ENCODE data around the gene BICRAL. TPM values are rescaled to one million over a fixed set of nuclear protein-coding genes. Genes with fewer than 3 reads are reported as not detected.
A peak's percentile ranks its signal among the peaks of the same experiment; 100 is the strongest.
"Not testable (repeated sequence)": the region's sequence is repeated elsewhere in the genome, so short reads cannot be mapped to it uniquely, and the experiment has no call there.

BICRAL gene
- total RNA-seq (6.4 TPM), polyA plus RNA-seq (6.7 TPM)
- long read RNA-seq, donor 1, result 0 reads
- long read RNA-seq, donor 2, result 0 reads
- long read RNA-seq, donor 3, result 0 reads
- long read RNA-seq, donor 4, result 0 reads
- long read RNA-seq, donor 5, partial matches to known transcripts, result 0 of 7 reads
- long read RNA-seq, donor 5, other reads (novel, unspliced or antisense), result 7 of 7 reads
- long read RNA-seq, donor 6, result 0 reads
- long read RNA-seq, donor 7, result 0 reads
- long read RNA-seq, donor 8, result 0 reads
- long read RNA-seq, donor 9, result 0 reads
- long read RNA-seq, donor 10, result 0 reads

GRCh38 chr6:42781796-42782688 lies at the start of gene BICRAL:
Gene BICRAL (plus strand): TSS chr6:42782052. CDS start chr6:42822023, 39,971 bp downstream.
- peaks cover 6 to 17% of the 10 kb centered on the region in 2 donors for H3K4me1 ChIP-seq (ENCODE audit: control insufficient read depth in 2 of 2, insufficient read depth in 2 of 2, low read length in 2 of 2)
- H3K9me3 ChIP-seq (ENCODE audit: control insufficient read depth in 2 of 2, insufficient read depth in 1 of 2, low read length in 1 of 2), result no peaks in the 10 kb centered on the region
- peak within 1 kb of the TSS; percentile 94 to 100 for H3K27ac ChIP-seq (ENCODE audit: low read depth in 1 of 2, low read length in 1 of 2)
- peak within 1 kb of the TSS; percentile 74 to 98 for H3K4me3 ChIP-seq (ENCODE audit: low read length in 2 of 2)
- DNase-seq (ENCODE audit: low read depth in 6 of 9, low spot score in 9 of 9), result peak in 8 of 9 donors; percentile 43 to 82 (median 50)
- no peaks in the 10 kb centered on the region for H3K27me3 ChIP-seq (ENCODE audit: control insufficient read depth in 2 of 2, insufficient read depth in 1 of 2, low read length in 1 of 2)
- under 1% methylated on average over 68 of the region's 70 CpGs for WGBS
- H3K36me3 ChIP-seq (ENCODE audit: control insufficient read depth in 2 of 2, insufficient read depth in 2 of 2, low read length in 1 of 2), result peaks cover 0 to 2% of the 10 kb centered on the region in 2 donors

GRCh38 chr6:42733867-42734481 lies 47.9 kb upstream of the BICRAL start:
- WGBS, result 95% methylated on average over 13 of the region's 13 CpGs
- H3K36me3 ChIP-seq (ENCODE audit: control insufficient read depth in 2 of 2, insufficient read depth in 2 of 2, low read length in 1 of 2); H3K27me3 ChIP-seq (ENCODE audit: control insufficient read depth in 2 of 2, insufficient read depth in 1 of 2, low read length in 1 of 2); H3K27ac ChIP-seq (ENCODE audit: low read depth in 1 of 2, low read length in 1 of 2); H3K4me1 ChIP-seq (ENCODE audit: control insufficient read depth in 2 of 2, insufficient read depth in 2 of 2, low read length in 2 of 2); H3K4me3 ChIP-seq (ENCODE audit: low read length in 2 of 2); H3K9me3 ChIP-seq (ENCODE audit: control insufficient read depth in 2 of 2, insufficient read depth in 1 of 2, low read length in 1 of 2); DNase-seq (ENCODE audit: low read depth in 6 of 9, low spot score in 9 of 9): not testable (repeated sequence)

- no peak for DNase-seq (ENCODE audit: low read depth in 6 of 9, low spot score in 9 of 9)
- H3K36me3 ChIP-seq (ENCODE audit: control insufficient read depth in 2 of 2, insufficient read depth in 2 of 2, low read length in 1 of 2), result no peaks in the 10 kb centered on the region
- over 99% methylated on average over 3 of the region's 3 CpGs for WGBS
- H3K27ac ChIP-seq (ENCODE audit: low read depth in 1 of 2, low read length in 1 of 2), result no peak overlapping the region
- H3K9me3 ChIP-seq (ENCODE audit: control insufficient read depth in 2 of 2, insufficient read depth in 1 of 2, low read length in 1 of 2), result peaks cover 0 to 9% of the 10 kb centered on the region in 2 donors
- H3K4me3 ChIP-seq (ENCODE audit: low read length in 2 of 2), result no peak overlapping the region
- H3K4me1 ChIP-seq (ENCODE audit: control insufficient read depth in 2 of 2, insufficient read depth in 2 of 2, low read length in 2 of 2), result no peaks in the 10 kb centered on the region
- H3K27me3 ChIP-seq (ENCODE audit: control insufficient read depth in 2 of 2, insufficient read depth in 1 of 2, low read length in 1 of 2), result no peaks in the 10 kb centered on the region
Measured at GRCh38 chr6:42735976-42736375, 45.9 kb upstream of the BICRAL start.

GRCh38 chr6:42740725-42741124 lies 41.1 kb upstream of the BICRAL start:
- no peak overlapping the region for H3K4me3 ChIP-seq (ENCODE audit: low read length in 2 of 2)
- WGBS, result 89% methylated on average over 3 of the region's 3 CpGs
- no peak overlapping the region for H3K27ac ChIP-seq (ENCODE audit: low read depth in 1 of 2, low read length in 1 of 2)
- H3K27me3 ChIP-seq (ENCODE audit: control insufficient read depth in 2 of 2, insufficient read depth in 1 of 2, low read length in 1 of 2), result no peaks in the 10 kb centered on the region
- H3K4me1 ChIP-seq (ENCODE audit: control insufficient read depth in 2 of 2, insufficient read depth in 2 of 2, low read length in 2 of 2), result peaks cover 10 to 12% of the 10 kb centered on the region in 2 donors
- H3K36me3 ChIP-seq (ENCODE audit: control insufficient read depth in 2 of 2, insufficient read depth in 2 of 2, low read length in 1 of 2), result no peaks in the 10 kb centered on the region
- H3K9me3 ChIP-seq (ENCODE audit: control insufficient read depth in 2 of 2, insufficient read depth in 1 of 2, low read length in 1 of 2), result peaks cover 0 to 6% of the 10 kb centered on the region in 2 donors
- DNase-seq (ENCODE audit: low read depth in 6 of 9, low spot score in 9 of 9), result no peak

- WGBS, result 82% methylated on average over 5 of the region's 5 CpGs
- H3K4me3 ChIP-seq (ENCODE audit: low read length in 2 of 2), result no peak overlapping the region
Measured at GRCh38 chr6:42742116-42742894, 39.5 kb upstream of the BICRAL start.

GRCh38 chr6:42744351-42744893 lies 37.4 kb upstream of the BICRAL start:
- no peak for DNase-seq (ENCODE audit: low read depth in 6 of 9, low spot score in 9 of 9)
- WGBS, result 89% methylated on average over 21 of the region's 21 CpGs
- Histone ChIP-seq H3K27ac (ENCODE audit: low read depth in 1 of 2, low read length in 1 of 2) (no peak overlapping the region), H3K27me3 (ENCODE audit: control insufficient read depth in 2 of 2, insufficient read depth in 1 of 2, low read length in 1 of 2) (no peaks in the 10 kb centered on the region), H3K36me3 (ENCODE audit: control insufficient read depth in 2 of 2, insufficient read depth in 2 of 2, low read length in 1 of 2) (no peaks in the 10 kb centered on the region), H3K4me3 (ENCODE audit: low read length in 2 of 2) (peak overlapping the region; percentile 76), H3K9me3 (ENCODE audit: control insufficient read depth in 2 of 2, insufficient read depth in 1 of 2, low read length in 1 of 2) (peaks cover 0 to 6% of the 10 kb centered on the region in 2 donors), H3K4me1 (ENCODE audit: control insufficient read depth in 2 of 2, insufficient read depth in 2 of 2, low read length in 2 of 2) (peaks cover 12 to 21% of the 10 kb centered on the region in 2 donors)

More at GRCh38 chr6:42742116-42742894, 39.5 kb upstream of the BICRAL start:
- peak in 1 of 9 donors; percentile 14 for DNase-seq (ENCODE audit: low read depth in 6 of 9, low spot score in 9 of 9)
- Histone ChIP-seq H3K36me3 (ENCODE audit: control insufficient read depth in 2 of 2, insufficient read depth in 2 of 2, low read length in 1 of 2) (no peaks in the 10 kb centered on the region), H3K27me3 (ENCODE audit: control insufficient read depth in 2 of 2, insufficient read depth in 1 of 2, low read length in 1 of 2) (no peaks in the 10 kb centered on the region), H3K27ac (ENCODE audit: low read depth in 1 of 2, low read length in 1 of 2) (no peak overlapping the region), H3K4me1 (ENCODE audit: control insufficient read depth in 2 of 2, insufficient read depth in 2 of 2, low read length in 2 of 2) (peaks cover 10 to 12% of the 10 kb centered on the region in 2 donors), H3K9me3 (ENCODE audit: control insufficient read depth in 2 of 2, insufficient read depth in 1 of 2, low read length in 1 of 2) (peaks cover 0 to 6% of the 10 kb centered on the region in 2 donors)

- Histone ChIP-seq H3K27me3 (ENCODE audit: control insufficient read depth in 2 of 2, insufficient read depth in 1 of 2, low read length in 1 of 2) (no peaks in the 10 kb centered on the region), H3K27ac (ENCODE audit: low read depth in 1 of 2, low read length in 1 of 2) (peak overlapping the region; percentile 92 to 95), H3K36me3 (ENCODE audit: control insufficient read depth in 2 of 2, insufficient read depth in 2 of 2, low read length in 1 of 2) (no peaks in the 10 kb centered on the region), H3K4me1 (ENCODE audit: control insufficient read depth in 2 of 2, insufficient read depth in 2 of 2, low read length in 2 of 2) (peaks cover 12 to 21% of the 10 kb centered on the region in 2 donors), H3K4me3 (ENCODE audit: low read length in 2 of 2) (peak overlapping the region; percentile 76), H3K9me3 (ENCODE audit: control insufficient read depth in 2 of 2, insufficient read depth in 1 of 2, low read length in 1 of 2) (peaks cover 0 to 7% of the 10 kb centered on the region in 2 donors)
- DNase-seq (ENCODE audit: low read depth in 6 of 9, low spot score in 9 of 9), result peak in 5 of 9 donors; percentile 11 to 65 (median 38)
- 3% methylated on average over 29 of the region's 29 CpGs for WGBS
Measured at GRCh38 chr6:42745083-42745639, 36.7 kb upstream of the BICRAL start.
